ENCODE measurements around the gene LAMA1. TPM values are rescaled to one million over a fixed set of nuclear protein-coding genes. Genes with fewer than 3 reads are reported as not detected.

Gene LAMA1
- polyA plus RNA-seq, 1 experiment, result 26.0 TPM

GRCh38 chr18:7048081-7048480, 69.5 kb downstream of the LAMA1 start:
- ChIA-PET CTCF (no interaction called here), POLR2A (no interaction called here)
- H3K27ac ChIP-seq (ENCODE audit: low read depth, low read length), result no peak overlapping the region
- H3K27me3 ChIP-seq (ENCODE audit: control insufficient read depth, insufficient read depth, low read length), result no peaks in the 10 kb centered on the region
- no peaks in the 10 kb centered on the region for H3K9me3 ChIP-seq (ENCODE audit: control insufficient read depth, insufficient read depth, low read length)
- DNase-seq (ENCODE audit: low read depth, low spot score), result no peak
- H3K4me3 ChIP-seq (ENCODE audit: low read depth, low read length), result no peak overlapping the region
- TF ChIP-seq CTCF (IDR thresholded peaks at IDR 0.05; ENCODE audit: low read depth, low read length), result no peak

- TF ChIP-seq CTCF (IDR thresholded peaks at IDR 0.05; ENCODE audit: low read depth, low read length), result no peak
- H3K9me3 ChIP-seq (ENCODE audit: control insufficient read depth, insufficient read depth, low read length), result no peaks in the 10 kb centered on the region
- no peaks in the 10 kb centered on the region for H3K27me3 ChIP-seq (ENCODE audit: control insufficient read depth, insufficient read depth, low read length)
- no peak for DNase-seq (ENCODE audit: low read depth, low spot score)
- ChIA-PET POLR2A (no interaction called here), CTCF (interaction anchor here (0.7 to 0.8 kb wide), 2 partner anchors 9 to 15 kb away, joined by 3 to 4 read pairs; no protein-coding TSS in a partner anchor)
- no peak overlapping the region for H3K27ac ChIP-seq (ENCODE audit: low read depth, low read length)
- H3K4me3 ChIP-seq (ENCODE audit: low read depth, low read length), result no peak overlapping the region
These were observed 70.3 kb downstream of the LAMA1 start for GRCh38 chr18:7047336-7047735.

- peak overlapping the region; percentile 92 for H3K27ac ChIP-seq (ENCODE audit: low read depth, low read length)
- H3K9me3 ChIP-seq (ENCODE audit: control insufficient read depth, insufficient read depth, low read length), result peaks cover 2% of the 10 kb centered on the region; the same call in 1 of the 2 replicates
- ChIA-PET POLR2A (interaction anchor here (0.6 to 0.9 kb wide), 2 partner anchors 136 to 138 kb away, joined by 3 to 5 read pairs; no protein-coding TSS in a partner anchor), CTCF (interaction anchor here (0.6 to 6.3 kb wide), 17 partner anchors 9 to 139 kb away, joined by 3 to 92 read pairs (median 4); no protein-coding TSS in a partner anchor)
- no peaks in the 10 kb centered on the region for H3K27me3 ChIP-seq (ENCODE audit: control insufficient read depth, insufficient read depth, low read length)
- 0 out of 2 replicates have a peak overlapping the region, but pooled peaks have one; percentile 15 for H3K4me3 ChIP-seq (ENCODE audit: low read depth, low read length)
- peak; percentile 94 for DNase-seq (ENCODE audit: low read depth, low spot score)
- TF ChIP-seq CTCF (IDR thresholded peaks at IDR 0.05; ENCODE audit: low read depth, low read length), result peak; percentile 71
These were observed 79.2 kb downstream of the LAMA1 start for GRCh38 chr18:7038330-7038851.

- Histone ChIP-seq H3K4me3 (ENCODE audit: low read depth, low read length) (no peak overlapping the region), H3K27me3 (ENCODE audit: control insufficient read depth, insufficient read depth, low read length) (no peaks in the 10 kb centered on the region), H3K27ac (ENCODE audit: low read depth, low read length) (peak overlapping the region; percentile 92), H3K9me3 (ENCODE audit: control insufficient read depth, insufficient read depth, low read length) (peaks cover 2% of the 10 kb centered on the region; the same call in 1 of the 2 replicates)
- TF ChIP-seq CTCF (IDR thresholded peaks at IDR 0.05; ENCODE audit: low read depth, low read length), result no peak
- ChIA-PET CTCF (interaction anchor here (0.5 to 6.3 kb wide), 14 partner anchors 9 to 1511 kb away, joined by 3 to 92 read pairs (median 4); no protein-coding TSS in a partner anchor), POLR2A (no interaction called here)
- DNase-seq (ENCODE audit: low read depth, low spot score), result no peak
These were observed 80.1 kb downstream of the LAMA1 start for GRCh38 chr18:7037470-7037869.

GRCh38 chr18:7035807-7036206, 81.8 kb downstream of the LAMA1 start:
- no peak overlapping the region for H3K27ac ChIP-seq (ENCODE audit: low read depth, low read length)
- H3K27me3 ChIP-seq (ENCODE audit: control insufficient read depth, insufficient read depth, low read length), result no peaks in the 10 kb centered on the region
- DNase-seq (ENCODE audit: low read depth, low spot score), result no peak
- no peak for TF ChIP-seq CTCF (IDR thresholded peaks at IDR 0.05; ENCODE audit: low read depth, low read length)
- no peak overlapping the region for H3K4me3 ChIP-seq (ENCODE audit: low read depth, low read length)
- CTCF ChIA-PET, result interaction anchor here (6.3 kb wide), 1 partner anchor 142 kb away, joined by 92 read pairs; no protein-coding TSS in a partner anchor
- H3K9me3 ChIP-seq (ENCODE audit: control insufficient read depth, insufficient read depth, low read length), result peaks cover 2% of the 10 kb centered on the region; the same call in 1 of the 2 replicates
- POLR2A ChIA-PET, result no interaction called here
